Hepatocyte (in vitro differentiated cells): ENCODE measurements around the gene SRP19. TPM values are rescaled to one million over a fixed set of nuclear protein-coding genes. Genes with fewer than 3 reads are reported as not detected.
"Not testable (repeated sequence)": the region's sequence is repeated elsewhere in the genome, so short reads cannot be mapped to it uniquely, and the experiment has no call there.

Source experiments
- DNase-seq: peaks from one replicate; pipeline ENCODE4 v3.0.0-alpha.2; 2016; ENCODE audit warnings: low spot score
- H2AFZ ChIP-seq: fragments of 200-600 bp; sonication (generic); 2 replicates; pipeline ENCODE4 v1.6.0; 2016; ENCODE audit warnings: antibody characterized with exemption, mild to moderate bottlenecking
- H3K27ac ChIP-seq: fragments of 200-600 bp; sonication (generic); 2 replicates; pipeline ENCODE4 v1.5.1; 2016; ENCODE audit warnings: mild to moderate bottlenecking
- H3K27me3 ChIP-seq: fragments of 200-600 bp; sonication (generic); 2 replicates; pipeline ENCODE4 v1.6.1; 2016
- H3K36me3 ChIP-seq: fragments of 200-600 bp; sonication (generic); replicated peaks from 2 replicates; pipeline ENCODE4 v1.5.1; 2016; ENCODE audit warnings: low read depth; ENCODE audit not compliant: insufficient read depth
- H3K4me1 ChIP-seq: fragments of 200-600 bp; sonication (generic); 2 replicates; pipeline ENCODE4 v1.5.1; 2016; ENCODE audit warnings: mild to moderate bottlenecking, moderate library complexity; ENCODE audit not compliant: insufficient read depth
- H3K4me2 ChIP-seq: fragments of 200-600 bp; sonication (generic); 2 replicates; pipeline ENCODE4 v1.6.0; 2016
- H3K4me3 ChIP-seq: fragments of 200-600 bp; sonication (generic); 2 replicates; pipeline ENCODE4 v1.5.1; 2016; ENCODE audit warnings: mild to moderate bottlenecking
- H3K79me2 ChIP-seq: fragments of 200-600 bp; sonication (generic); 2 replicates; pipeline ENCODE4 v1.6.0; 2017; ENCODE audit warnings: mild to moderate bottlenecking
- H3K9me2 ChIP-seq: fragments of 200-600 bp; sonication (generic); replicated peaks from 2 replicates; pipeline ENCODE4 v1.6.0; 2017; ENCODE audit warnings: mild to moderate bottlenecking; ENCODE audit not compliant: insufficient read depth
- H3K9me3 ChIP-seq: fragments of 200-600 bp; sonication (generic); 2 replicates; pipeline ENCODE4 v1.5.1; 2016; ENCODE audit warnings: low read depth, mild to moderate bottlenecking
- H4K20me1 ChIP-seq: fragments of 200-600 bp; sonication (generic); 2 replicates; pipeline ENCODE4 v1.6.0; 2016; ENCODE audit warnings: mild to moderate bottlenecking; ENCODE audit not compliant: insufficient read depth, poor library complexity, severe bottlenecking
- CTCF ChIP-seq: fragments of 200-600 bp; sonication (generic); IDR thresholded peaks from 2 replicates; pipeline ENCODE4 v1.5.1; 2016; ENCODE audit warnings: antibody characterized with exemption, mild to moderate bottlenecking; ENCODE audit not compliant: poor library complexity
- EZH2 ChIP-seq: fragments of 200-600 bp; sonication (generic); IDR thresholded peaks from 2 replicates; pipeline ENCODE4 v1.6.1; 2016; ENCODE audit warnings: antibody characterized with exemption, mild to moderate bottlenecking, borderline replicate concordance
- EZH2phosphoT487 ChIP-seq: fragments of 200-600 bp; sonication (generic); IDR thresholded peaks from one replicate; pipeline ENCODE4 v1.6.1; 2018; ENCODE audit warnings: antibody characterized with exemption, mild to moderate bottlenecking, low read depth, moderate library complexity; ENCODE audit not compliant: unreplicated experiment, severe bottlenecking
- WGBS: methylation state at CpG from one replicate; pipeline ENCODE4 v1.1.6; 2016; ENCODE audit warnings: low lambda C conversion rate; ENCODE audit errors: missing lambda C conversion rate; 5-methylcytosine and 5-hydroxymethylcytosine counted together
- polyA plus RNA-seq: library from polyadenylated mRNA; unstranded; fragments of >200 nt; fragmentation: Nextera tagmentation; extraction: Ambion mirVana; gene quantifications from 2 replicates; pipeline ENCODE4 v1.2.1, GENCODE V29; 2016
- total RNA-seq: library from RNA; depleted of rRNA; stranded (reverse); fragments of >200 nt; gene quantifications from 2 replicates; pipeline ENCODE4 v1.2.3, GENCODE V29; 2014

Gene SRP19
- total and polyA plus RNA-seq, 2 experiments from 2014 or later = 151 to 152 TPM

- H3K36me3 ChIP-seq = no peaks in the 10 kb centered on the region
Observed at GRCh38 chr5:112857866-112858265, 3.2 kb upstream of the SRP19 start.

GRCh38 chr5:112860571-112860928 is 537 bp upstream of the SRP19 start:
- Histone ChIP-seq H3K27ac (peak overlapping the region; percentile 93), H3K4me3 (peak overlapping the region; percentile 30), H3K79me2 (peaks cover 41% of the 10 kb centered on the region), H3K4me1 (peaks cover 19% of the 10 kb centered on the region), H2AFZ (peak overlapping the region; percentile 97), H3K4me2 (peak overlapping the region; percentile 81)
- H3K27me3 ChIP-seq, DNase-seq, H3K9me2 ChIP-seq, H4K20me1 ChIP-seq, H3K9me3 ChIP-seq, H3K36me3 ChIP-seq: not testable (repeated sequence)
- WGBS = 89% methylated on average over 11 of the region's 11 CpGs

More at GRCh38 chr5:112857866-112858265, 3.2 kb upstream of the SRP19 start:
- Histone ChIP-seq H3K27ac (no peak overlapping the region), H3K9me2 (no peaks in the 10 kb centered on the region), H3K4me1 (peaks cover 10% of the 10 kb centered on the region), H3K4me2 (no peak overlapping the region), H4K20me1 (no peaks in the 10 kb centered on the region), H3K9me3 (no peaks in the 10 kb centered on the region), H3K79me2 (peaks cover 15% of the 10 kb centered on the region), H3K27me3 (no peaks in the 10 kb centered on the region), H2AFZ (no peak overlapping the region), H3K4me3 (no peak overlapping the region)
- DNase-seq = no peak
- TF ChIP-seq EZH2 (no peak), EZH2phosphoT487 (no peak), CTCF (no peak)

- DNase-seq = no peak
- 2% methylated on average over 8 of the region's 8 CpGs for WGBS
- no peaks in the 10 kb centered on the region for H3K36me3 ChIP-seq
- TF ChIP-seq EZH2 = no peak
- TF ChIP-seq EZH2phosphoT487 = no peak
- TF ChIP-seq CTCF = no peak
- H3K9me3 ChIP-seq = no peaks in the 10 kb centered on the region
- H3K4me3 ChIP-seq = peak overlapping the region; percentile 65
- H3K4me1 ChIP-seq = peaks cover 19% of the 10 kb centered on the region
- H3K27me3 ChIP-seq = no peaks in the 10 kb centered on the region
- H3K79me2 ChIP-seq = peaks cover 45% of the 10 kb centered on the region
- peak overlapping the region; percentile 91 for H3K4me2 ChIP-seq
- peak overlapping the region; percentile 51 for H2AFZ ChIP-seq
- no peaks in the 10 kb centered on the region for H3K9me2 ChIP-seq
- H3K27ac ChIP-seq = peak overlapping the region; percentile 89
- H4K20me1 ChIP-seq = peaks cover 9% of the 10 kb centered on the region
Observed at GRCh38 chr5:112861638-112861985, 525 bp downstream of the SRP19 start.

- TF ChIP-seq EZH2 (no peak), CTCF (no peak), EZH2phosphoT487 (no peak)
- Histone ChIP-seq H3K27ac (peak overlapping the region; percentile 89), H3K4me2 (peak overlapping the region; percentile 91), H4K20me1 (peaks cover 9% of the 10 kb centered on the region), H3K4me3 (peak overlapping the region; percentile 65), H3K79me2 (peaks cover 45% of the 10 kb centered on the region), H2AFZ (peak overlapping the region; percentile 51), H3K36me3 (no peaks in the 10 kb centered on the region), H3K9me2 (no peaks in the 10 kb centered on the region), H3K9me3 (no peaks in the 10 kb centered on the region), H3K27me3 (no peaks in the 10 kb centered on the region), H3K4me1 (peaks cover 19% of the 10 kb centered on the region)
- no peak for DNase-seq
- 58% methylated on average over 9 of the region's 9 CpGs for WGBS
Observed at GRCh38 chr5:112862085-112862484, 998 bp downstream of the SRP19 start.
